Cardiac septum (tissue), 1 donor: ENCODE measurements around the gene KRTAP24-1. TPM values are rescaled to one million over a fixed set of nuclear protein-coding genes. Genes with fewer than 3 reads are reported as not detected.

ENCODE experiments used
- DNase-seq: peaks from one replicate; pipeline ENCODE4 v3.0.0-alpha.2; 2020; ENCODE audit warnings: low spot score
- intact Hi-C: fragments of 100-400 bp; cut with DNase I; formaldehyde crosslinking; loops from one replicate; pipeline ENCODE4 v1.14.0; 2022
- total RNA-seq: library from RNA; stranded (reverse); fragmentation: NEBNext Ultra II Directional; extraction: Animal tissue kit (Norgen Biotek cat#: 25700); gene quantifications from one replicate; pipeline ENCODE4 v1.2.1, GENCODE V29; 2021
- donor health status: DM: no; HTN: no; CAD: no.

Gene KRTAP24-1
- total RNA-seq, 1 donor from 2014 or later: not detected

- intact Hi-C loops: no loop called here
- no peak for DNase-seq
Measured at GRCh38 chr21:30240661-30241060, 42.1 kb downstream of the KRTAP24-1 start.

DNA sequence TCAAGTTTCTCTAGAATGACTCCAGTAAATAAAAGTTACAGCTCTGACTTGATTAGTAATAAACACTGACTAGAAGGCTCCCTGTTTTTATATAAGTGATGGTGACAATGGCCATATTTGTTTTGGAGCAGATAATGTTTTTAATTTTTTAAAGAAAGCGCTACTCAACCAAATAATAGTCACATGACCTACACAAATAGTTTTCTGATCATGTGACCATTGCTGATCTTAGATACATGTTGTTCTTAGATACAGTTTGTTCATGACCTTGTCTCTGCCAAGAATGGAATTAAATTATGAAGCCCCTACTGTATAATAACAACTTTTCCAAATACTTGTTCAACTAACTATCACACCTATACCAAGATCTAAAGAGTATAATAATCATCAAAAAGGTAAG, 44.6 kb downstream of the KRTAP24-1 start:
- no peak for DNase-seq
- intact Hi-C loops: no loop called here

- intact Hi-C loops: no loop called here
- DNase-seq: no peak
Measured at GRCh38 chr21:30234643-30235042, 48.1 kb downstream of the KRTAP24-1 start.

GRCh38 chr21:30234050-30234449, 48.7 kb downstream of the KRTAP24-1 start:
- no peak for DNase-seq
- intact Hi-C loops: no loop called here

DNA sequence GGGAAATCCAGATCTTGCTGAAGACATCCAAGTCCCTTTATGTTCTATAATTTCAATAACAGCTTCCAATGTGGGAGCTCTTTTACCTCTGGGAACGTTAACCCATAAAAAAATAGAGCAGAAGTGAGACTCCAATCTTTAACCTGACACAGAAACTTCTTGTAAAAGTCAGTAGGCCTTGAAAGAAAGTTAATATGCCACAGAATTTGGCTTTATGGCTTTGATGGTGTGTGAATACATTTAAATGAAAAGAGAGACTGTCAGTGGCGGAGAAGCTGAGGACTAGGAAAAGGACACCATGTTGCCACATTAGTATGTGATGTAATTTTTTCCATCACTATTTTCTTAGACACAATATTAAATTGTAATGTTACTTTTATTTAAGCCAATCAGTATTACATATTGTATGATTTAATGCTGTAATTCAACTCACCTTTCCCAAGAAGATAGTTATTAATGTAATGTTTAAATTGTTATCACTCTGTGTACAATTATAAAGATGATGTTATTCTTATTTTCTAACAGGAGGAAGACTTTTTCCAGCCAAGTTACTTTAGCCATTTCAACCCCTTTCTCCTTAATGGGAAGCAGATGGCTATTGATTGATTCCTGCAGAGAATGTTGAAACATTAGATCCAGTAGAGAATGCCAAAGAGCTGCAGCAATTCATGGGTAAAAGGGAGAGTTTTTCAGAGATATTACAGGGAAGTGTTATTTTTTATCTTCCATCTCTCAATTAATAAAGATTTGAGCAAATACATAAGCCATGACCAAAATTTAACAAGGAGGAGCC, 49.3 kb downstream of the KRTAP24-1 start:
- no peak for DNase-seq
- intact Hi-C loops: no loop called here

- intact Hi-C loops: no loop called here
- DNase-seq: no peak
Measured at GRCh38 chr21:30232011-30232410, 50.7 kb downstream of the KRTAP24-1 start.

Other genes with a start within 250 kb of the KRTAP24-1 start
- not detected for gene CLDN17, start 116.1 kb downstream of the KRTAP24-1 start, total RNA-seq
- gene CLDN8, start 66.9 kb downstream of the KRTAP24-1 start, total RNA-seq: not detected
- not detected for gene KRTAP25-1, start 6.6 kb upstream of the KRTAP24-1 start, total RNA-seq
- not detected for gene KRTAP26-1, start 37.4 kb upstream of the KRTAP24-1 start, total RNA-seq
- not detected for gene KRTAP27-1, start 54.7 kb upstream of the KRTAP24-1 start, total RNA-seq
- gene KRTAP23-1, start 65.7 kb upstream of the KRTAP24-1 start, total RNA-seq: not detected
- not detected for gene KRTAP13-2, start 89.3 kb upstream of the KRTAP24-1 start, total RNA-seq
- gene KRTAP13-1, start 113.1 kb upstream of the KRTAP24-1 start, total RNA-seq: not detected
- not detected for gene KRTAP13-3, start 143.0 kb upstream of the KRTAP24-1 start, total RNA-seq
- not detected for gene KRTAP13-4, start 147.3 kb upstream of the KRTAP24-1 start, total RNA-seq
- not detected for gene KRTAP15-1, start 157.3 kb upstream of the KRTAP24-1 start, total RNA-seq
- not detected for gene KRTAP19-1, start 197.4 kb upstream of the KRTAP24-1 start, total RNA-seq
- gene KRTAP19-2, start 204.5 kb upstream of the KRTAP24-1 start, total RNA-seq: not detected
- gene KRTAP19-3, start 209.1 kb upstream of the KRTAP24-1 start, total RNA-seq: not detected
- gene KRTAP19-4, start 214.2 kb upstream of the KRTAP24-1 start, total RNA-seq: not detected
- not detected for gene KRTAP19-5, start 219.2 kb upstream of the KRTAP24-1 start, total RNA-seq